ENCODE results near the gene TSPAN18.

Gene TSPAN18

DNA sequence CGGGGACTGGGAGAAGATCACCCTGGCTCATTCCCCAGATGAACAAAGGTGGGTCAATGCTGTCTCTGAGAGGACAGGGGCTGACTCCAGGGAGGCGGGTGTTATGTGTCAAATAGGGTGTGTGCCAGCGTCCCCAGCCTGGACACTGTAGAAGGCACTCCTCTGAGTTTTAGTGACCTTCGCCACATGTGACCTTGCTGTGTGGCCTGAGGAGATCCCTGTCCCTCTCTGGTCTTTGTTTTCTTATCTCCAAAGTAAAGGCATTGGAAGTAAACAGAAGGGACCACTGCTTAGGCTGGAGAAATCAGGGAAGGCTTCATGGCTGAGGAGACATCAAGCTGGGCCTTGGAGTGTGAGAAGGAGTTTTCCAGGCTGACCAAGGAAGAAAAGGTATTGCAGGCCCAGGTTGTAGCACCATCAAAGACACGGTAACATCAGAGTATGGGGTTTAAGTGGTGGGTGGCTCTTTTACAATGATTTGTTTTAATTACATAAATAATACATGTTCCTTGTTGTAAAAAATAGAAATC is 149.5 kb downstream of the TSPAN18 start:
- Histone ChIP-seq H3K4me3 (no peak overlapping the region), H3K27me3 (ENCODE audit: low read depth) (no peaks in the 10 kb centered on the region), H3K4me1 (no peaks in the 10 kb centered on the region; the same call in 1 of the 2 replicates), H3K9me3 (no peaks in the 10 kb centered on the region), H3K36me3 (replicated peaks) (no peaks in the 10 kb centered on the region)
- no peak for DNase-seq (ENCODE audit: low spot score in 2 of 2)
- in situ Hi-C loops (cut with MboI; ENCODE audit: low sequenced_read_pairs) = no loop called here

DNA sequence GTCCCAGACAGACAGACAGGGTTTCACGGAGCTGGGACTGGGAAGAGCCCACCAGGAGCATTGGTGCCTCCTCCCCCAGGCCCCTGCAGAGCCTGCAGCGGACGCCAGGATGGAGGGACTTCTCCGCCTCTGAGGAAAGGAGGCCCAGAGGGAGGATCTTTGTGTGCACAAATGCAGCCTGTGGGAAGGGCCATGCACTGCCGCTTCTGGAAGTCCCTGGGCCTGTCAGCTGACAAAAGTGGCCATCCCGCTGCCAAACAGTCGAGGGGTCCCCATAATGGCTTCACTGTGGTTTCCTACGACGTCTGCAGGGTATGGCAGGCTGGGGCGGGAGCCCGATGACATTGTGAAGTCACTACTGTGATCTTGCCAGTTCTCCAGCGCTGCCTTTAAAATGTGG is 150.1 kb downstream of the TSPAN18 start:
- Histone ChIP-seq H3K4me1 (no peaks in the 10 kb centered on the region; the same call in 1 of the 2 replicates), H3K4me3 (no peak overlapping the region), H3K9me3 (no peaks in the 10 kb centered on the region), H3K27me3 (ENCODE audit: low read depth) (no peaks in the 10 kb centered on the region), H3K36me3 (replicated peaks) (no peaks in the 10 kb centered on the region)
- in situ Hi-C loops (cut with MboI; ENCODE audit: low sequenced_read_pairs) = no loop called here
- DNase-seq (ENCODE audit: low spot score in 2 of 2) = no peak

DNA sequence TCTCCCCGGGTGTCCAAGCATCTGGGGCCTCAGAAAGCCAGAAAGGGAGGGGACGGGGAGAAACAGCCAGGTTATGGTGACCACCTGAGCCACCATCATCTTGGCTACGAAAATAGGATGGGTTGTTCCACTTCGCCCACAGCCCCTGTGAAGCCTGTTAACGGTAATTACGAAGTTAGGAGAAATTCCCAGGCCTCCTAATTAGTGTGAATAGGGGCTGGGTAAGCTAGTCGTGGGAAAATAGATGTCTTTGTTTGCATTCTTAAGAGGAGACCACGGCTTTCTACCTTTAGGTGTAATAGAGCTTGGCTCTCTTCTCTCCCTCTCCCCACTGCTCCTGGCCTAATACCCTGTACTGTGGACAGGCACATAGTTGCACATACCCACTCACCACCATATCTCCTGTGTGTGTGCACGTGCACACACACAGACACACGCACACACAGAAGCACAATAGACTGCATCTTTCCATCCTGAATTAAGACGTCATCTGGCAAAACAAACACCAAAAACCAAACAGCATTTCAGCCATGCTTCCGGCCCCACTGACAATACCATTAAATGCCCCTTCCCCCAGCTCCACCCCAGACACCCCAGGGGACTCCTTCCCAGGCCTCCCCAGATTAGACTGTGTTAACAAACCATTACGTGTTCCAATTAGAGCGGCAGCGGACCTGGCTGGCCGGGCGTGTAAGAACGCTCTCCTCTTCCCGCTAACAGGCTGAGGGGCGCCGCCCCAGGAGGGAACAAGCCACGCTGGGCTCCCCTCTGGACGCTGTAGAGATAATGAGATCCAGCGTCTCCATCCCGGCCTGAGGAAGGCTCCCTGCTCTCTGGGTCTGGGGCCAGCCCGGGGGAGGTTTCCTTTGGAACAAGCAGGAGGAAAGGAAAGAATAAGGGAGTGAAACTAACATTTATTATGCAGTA is 151.1 kb downstream of the TSPAN18 start:
- in situ Hi-C loops (cut with MboI; ENCODE audit: low sequenced_read_pairs) = no loop called here
- no peak for DNase-seq (ENCODE audit: low spot score in 2 of 2)
- H3K4me1 ChIP-seq = no peaks in the 10 kb centered on the region; the same call in 1 of the 2 replicates
- no peaks in the 10 kb centered on the region for H3K27me3 ChIP-seq (ENCODE audit: low read depth)
- H3K36me3 ChIP-seq (replicated peaks) = no peaks in the 10 kb centered on the region
- no peaks in the 10 kb centered on the region for H3K9me3 ChIP-seq
- no peak overlapping the region for H3K4me3 ChIP-seq

DNA sequence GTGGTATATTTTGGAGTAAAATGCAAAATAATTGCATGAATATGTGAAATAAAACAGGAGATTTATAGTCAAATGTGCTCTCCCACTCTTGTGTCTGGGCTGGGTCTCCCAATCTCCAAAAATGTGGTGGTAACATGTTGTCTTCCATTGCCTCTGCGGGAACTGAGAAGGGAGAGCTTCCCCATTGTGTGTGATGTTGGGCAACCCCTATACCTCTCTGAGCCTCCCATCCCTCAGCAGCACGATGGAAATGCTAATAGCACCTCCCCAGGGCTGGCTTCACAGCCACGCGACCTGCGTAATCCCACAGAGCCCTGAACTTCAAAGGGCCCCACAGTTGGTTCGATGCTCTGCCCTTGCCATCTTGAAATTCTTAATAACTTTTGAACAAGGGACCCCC is 151.9 kb downstream of the TSPAN18 start:
- H3K36me3 ChIP-seq (replicated peaks) = no peaks in the 10 kb centered on the region
- H3K27me3 ChIP-seq (ENCODE audit: low read depth) = no peaks in the 10 kb centered on the region
- no peak for DNase-seq (ENCODE audit: low spot score in 2 of 2)
- in situ Hi-C loops (cut with MboI; ENCODE audit: low sequenced_read_pairs) = no loop called here
- H3K4me1 ChIP-seq = no peaks in the 10 kb centered on the region; the same call in 1 of the 2 replicates
- no peaks in the 10 kb centered on the region for H3K9me3 ChIP-seq
- H3K4me3 ChIP-seq = no peak overlapping the region

DNA sequence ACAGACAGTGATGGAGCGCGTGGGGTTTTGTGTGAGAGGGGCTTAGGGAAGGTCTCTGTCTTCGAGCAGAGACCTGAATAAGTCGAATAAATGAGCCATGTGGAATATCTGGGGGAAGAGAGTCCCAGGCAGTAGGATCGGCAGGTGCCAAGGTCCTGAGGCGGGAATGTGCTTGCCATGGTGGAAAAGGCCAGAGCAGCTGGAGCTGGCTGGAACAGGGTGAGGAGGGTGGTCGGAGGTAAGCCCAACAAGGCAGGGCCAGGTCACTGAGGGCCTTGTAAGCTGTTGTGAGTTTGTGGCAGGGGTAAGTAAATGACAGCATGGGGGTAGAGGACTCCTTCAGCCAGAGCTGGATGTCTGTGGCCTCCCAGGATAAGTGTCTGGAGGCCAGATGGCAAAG is 152.7 kb downstream of the TSPAN18 start:
- no peaks in the 10 kb centered on the region; the same call in 1 of the 2 replicates for H3K4me1 ChIP-seq
- no peaks in the 10 kb centered on the region for H3K9me3 ChIP-seq
- in situ Hi-C loops (cut with MboI; ENCODE audit: low sequenced_read_pairs) = no loop called here
- no peaks in the 10 kb centered on the region for H3K36me3 ChIP-seq (replicated peaks)
- H3K4me3 ChIP-seq = no peak overlapping the region
- no peaks in the 10 kb centered on the region for H3K27me3 ChIP-seq (ENCODE audit: low read depth)
- no peak for DNase-seq (ENCODE audit: low spot score in 2 of 2)

DNA sequence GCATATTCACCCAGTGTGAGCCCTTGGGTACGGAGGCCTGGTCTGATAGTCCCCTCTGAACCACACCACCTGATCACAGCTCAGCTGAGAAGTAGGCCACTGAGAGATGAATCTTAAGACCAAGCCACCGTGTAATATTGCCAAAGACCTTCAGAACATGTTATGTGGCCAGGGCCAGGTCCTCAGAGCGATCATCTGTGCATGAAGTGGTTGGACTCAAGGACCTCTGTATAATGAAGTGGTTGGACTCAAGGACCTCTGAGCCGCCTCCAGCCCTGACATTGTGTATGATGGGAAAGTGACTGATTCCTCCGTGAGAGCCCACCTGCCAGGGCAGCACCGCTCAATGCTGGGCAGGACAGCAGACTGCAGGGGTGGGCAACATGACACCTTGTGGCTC is 153.7 kb downstream of the TSPAN18 start:
- in situ Hi-C loops (cut with MboI; ENCODE audit: low sequenced_read_pairs) = no loop called here
- Histone ChIP-seq H3K9me3 (no peaks in the 10 kb centered on the region), H3K4me3 (no peak overlapping the region), H3K36me3 (replicated peaks) (no peaks in the 10 kb centered on the region), H3K27me3 (ENCODE audit: low read depth) (no peaks in the 10 kb centered on the region), H3K4me1 (no peaks in the 10 kb centered on the region; the same call in 1 of the 2 replicates)
- DNase-seq (ENCODE audit: low spot score in 2 of 2) = no peak

DNA sequence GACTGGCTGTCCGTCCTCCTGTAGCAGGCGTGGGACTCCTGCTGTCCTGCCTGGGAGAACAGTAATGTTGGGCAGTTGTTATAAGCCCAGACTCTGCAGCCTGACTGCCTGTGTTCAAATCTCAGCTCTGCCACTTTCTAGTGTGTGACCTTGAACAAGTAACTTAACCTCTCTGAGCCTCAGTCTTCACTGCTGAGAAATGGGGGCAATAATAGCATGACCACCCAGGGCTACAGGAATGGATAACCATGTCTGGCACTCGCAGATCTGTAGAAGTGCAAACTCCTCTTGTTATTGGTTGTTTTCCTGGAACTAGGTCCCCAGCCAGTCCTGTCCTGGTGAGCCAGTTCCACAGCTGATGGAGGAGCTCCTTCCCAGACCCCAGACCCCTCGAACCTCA is 154.2 kb downstream of the TSPAN18 start:
- H3K4me1 ChIP-seq = no peaks in the 10 kb centered on the region; the same call in 1 of the 2 replicates
- no peaks in the 10 kb centered on the region for H3K36me3 ChIP-seq (replicated peaks)
- H3K9me3 ChIP-seq = no peaks in the 10 kb centered on the region
- no peaks in the 10 kb centered on the region for H3K27me3 ChIP-seq (ENCODE audit: low read depth)
- H3K4me3 ChIP-seq = no peak overlapping the region
- in situ Hi-C loops (cut with MboI; ENCODE audit: low sequenced_read_pairs) = no loop called here
- DNase-seq (ENCODE audit: low spot score in 2 of 2) = no peak

DNA sequence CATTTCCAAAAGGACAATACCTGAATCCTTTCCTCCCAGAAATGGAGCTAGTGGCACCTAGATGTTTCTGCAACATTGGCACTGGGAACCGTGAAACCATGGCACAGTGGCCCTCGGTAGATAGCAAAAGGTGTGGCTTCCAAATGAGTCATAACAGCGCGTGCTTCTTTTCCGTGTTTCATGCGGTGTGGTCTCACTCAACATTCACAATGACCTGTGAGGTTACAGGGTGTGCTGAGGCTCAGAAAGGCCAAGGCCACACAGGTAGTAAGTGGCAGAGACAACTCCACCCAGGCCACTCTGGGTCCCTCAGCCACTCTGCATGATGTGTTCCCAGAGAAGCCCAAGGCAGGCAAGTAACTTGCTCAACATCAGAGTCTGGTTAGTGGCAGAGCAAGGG is 156.5 kb downstream of the TSPAN18 start:
- Histone ChIP-seq H3K4me3 (no peak overlapping the region), H3K36me3 (replicated peaks) (no peaks in the 10 kb centered on the region), H3K4me1 (no peaks in the 10 kb centered on the region), H3K9me3 (no peaks in the 10 kb centered on the region), H3K27me3 (ENCODE audit: low read depth) (no peaks in the 10 kb centered on the region)
- in situ Hi-C loops (cut with MboI; ENCODE audit: low sequenced_read_pairs) = no loop called here
- no peak for DNase-seq (ENCODE audit: low spot score in 2 of 2)

DNA sequence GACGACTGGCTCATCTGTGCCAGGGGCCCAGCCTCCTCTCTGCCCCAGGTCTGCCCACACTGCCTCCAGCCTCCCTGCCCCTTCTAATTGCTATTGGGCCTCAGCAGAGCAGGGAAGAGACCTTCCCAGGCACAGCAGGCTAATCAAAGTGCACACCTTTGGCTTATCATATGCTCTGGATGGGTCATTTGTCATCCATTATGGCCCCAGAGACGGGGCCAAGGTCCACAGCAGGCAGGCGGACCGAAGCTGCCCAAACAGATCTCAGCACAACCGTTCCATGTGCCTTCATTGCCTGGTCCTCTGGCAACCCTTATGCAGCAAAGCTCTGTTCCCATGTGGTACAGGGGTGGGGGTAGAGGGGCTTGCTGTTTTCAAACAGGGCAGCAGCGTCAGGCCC is 157.3 kb downstream of the TSPAN18 start:
- H3K4me3 ChIP-seq = no peak overlapping the region
- H3K36me3 ChIP-seq (replicated peaks) = no peaks in the 10 kb centered on the region
- no peaks in the 10 kb centered on the region for H3K4me1 ChIP-seq
- H3K9me3 ChIP-seq = no peaks in the 10 kb centered on the region
- no peaks in the 10 kb centered on the region for H3K27me3 ChIP-seq (ENCODE audit: low read depth)
- DNase-seq (ENCODE audit: low spot score in 2 of 2) = no peak
- in situ Hi-C loops (cut with MboI; ENCODE audit: low sequenced_read_pairs) = no loop called here

DNA sequence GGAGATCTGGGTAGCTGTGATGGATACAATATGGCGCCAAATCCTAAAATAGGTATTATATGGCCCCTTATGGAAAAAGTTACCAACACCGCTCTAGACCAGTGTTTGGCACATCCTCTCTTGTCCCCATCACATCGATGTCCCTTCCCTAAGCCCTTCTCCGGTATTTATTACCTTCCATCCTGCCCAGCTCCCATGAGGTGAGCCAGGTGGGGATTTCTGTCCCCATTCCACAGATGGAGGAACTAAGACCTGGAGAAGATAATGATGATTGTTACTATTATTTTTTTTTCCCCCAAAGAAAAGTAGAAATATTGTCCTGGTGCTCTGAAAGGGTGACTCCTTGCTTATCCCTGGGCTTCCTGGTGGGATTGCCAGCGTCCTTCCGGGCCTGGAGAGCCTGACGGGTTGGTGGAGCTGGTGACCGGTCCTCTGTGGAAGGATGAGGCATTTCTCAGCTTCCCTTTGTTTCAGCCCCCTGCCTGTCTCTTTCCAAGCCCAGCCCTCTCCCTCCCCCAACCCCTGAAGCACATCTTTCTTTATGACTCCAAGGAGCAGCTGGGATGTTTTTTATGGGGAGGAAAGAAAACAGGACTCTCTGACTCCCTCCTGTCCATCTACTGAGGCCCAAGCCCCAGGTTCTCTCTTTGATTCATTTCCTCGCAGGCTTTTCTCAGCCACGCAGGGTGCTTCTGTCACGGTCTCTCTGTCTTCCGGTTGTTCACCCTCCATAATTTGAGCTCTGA is 158.5 kb downstream of the TSPAN18 start:
- Histone ChIP-seq H3K4me3 (no peak overlapping the region), H3K4me1 (no peaks in the 10 kb centered on the region), H3K36me3 (replicated peaks) (no peaks in the 10 kb centered on the region), H3K9me3 (no peaks in the 10 kb centered on the region), H3K27me3 (ENCODE audit: low read depth) (no peaks in the 10 kb centered on the region)
- no peak for DNase-seq (ENCODE audit: low spot score in 2 of 2)
- in situ Hi-C loops (cut with MboI; ENCODE audit: low sequenced_read_pairs) = no loop called here

DNA sequence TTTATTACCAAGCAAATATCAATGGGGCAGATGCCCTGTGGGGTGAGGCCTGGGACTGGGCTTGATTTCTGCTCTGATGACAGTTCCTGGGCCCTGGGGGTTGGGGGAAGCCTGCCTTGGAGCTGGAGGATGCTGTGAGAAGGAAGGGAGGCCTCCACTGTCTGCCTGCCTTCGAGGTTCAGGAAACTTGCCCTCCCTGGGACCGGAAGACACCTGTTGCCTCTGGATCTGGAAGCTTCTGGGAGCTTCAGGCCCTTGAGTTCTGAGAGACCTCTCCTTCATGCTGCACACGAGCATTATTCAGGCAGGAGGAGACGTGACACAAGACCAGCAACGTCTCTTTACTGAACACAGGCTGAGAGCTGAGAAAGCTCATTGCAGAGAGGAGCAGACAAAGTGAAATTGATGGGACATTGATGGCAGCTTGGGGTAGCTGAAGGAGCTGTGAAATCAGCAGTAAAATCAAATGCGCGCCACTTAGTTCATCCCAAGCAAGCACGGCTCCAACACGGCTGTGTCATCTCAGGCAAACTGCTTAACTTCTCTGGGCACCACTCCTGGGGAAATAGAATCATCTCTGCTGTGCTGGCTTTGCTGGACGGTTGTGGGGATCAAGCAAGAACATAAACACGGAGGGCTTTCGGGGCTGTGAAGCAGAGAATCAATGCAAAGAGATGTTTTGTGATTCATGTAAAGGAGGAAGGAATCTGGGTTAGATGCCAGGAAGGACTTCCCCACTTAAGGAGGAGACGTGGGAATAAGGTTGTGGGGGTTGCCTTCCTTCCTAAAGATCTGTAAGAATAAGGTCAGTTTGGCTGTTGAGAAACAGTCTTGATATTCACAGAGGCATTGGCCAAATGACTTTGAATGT is 159.4 kb downstream of the TSPAN18 start:
- Histone ChIP-seq H3K27me3 (ENCODE audit: low read depth) (no peaks in the 10 kb centered on the region), H3K36me3 (replicated peaks) (no peaks in the 10 kb centered on the region), H3K9me3 (no peaks in the 10 kb centered on the region), H3K4me3 (no peak overlapping the region), H3K4me1 (no peaks in the 10 kb centered on the region)
- no peak for DNase-seq (ENCODE audit: low spot score in 2 of 2)
- in situ Hi-C loops (cut with MboI; ENCODE audit: low sequenced_read_pairs) = no loop called here

DNA sequence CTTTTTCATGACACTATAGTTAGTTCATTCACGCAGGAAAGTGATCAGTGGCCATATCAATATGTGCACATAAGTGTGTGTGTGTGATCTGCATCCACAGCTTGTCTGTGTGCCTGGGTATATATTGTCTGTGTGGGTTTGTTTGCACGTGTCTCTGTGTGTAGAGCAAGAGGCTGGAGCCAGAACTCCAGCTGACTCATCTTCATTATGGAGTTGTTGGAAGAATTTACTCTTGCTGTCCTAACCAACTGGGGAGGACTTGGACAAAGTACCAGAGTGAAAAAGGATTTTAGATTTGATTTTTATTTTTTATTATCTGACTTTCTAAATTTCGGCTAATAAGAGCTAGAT is 160.0 kb downstream of the TSPAN18 start:
- H3K4me1 ChIP-seq = no peaks in the 10 kb centered on the region
- in situ Hi-C loops (cut with MboI; ENCODE audit: low sequenced_read_pairs) = no loop called here
- H3K27me3 ChIP-seq (ENCODE audit: low read depth) = no peaks in the 10 kb centered on the region
- DNase-seq (ENCODE audit: low spot score in 2 of 2) = no peak
- H3K9me3 ChIP-seq = no peaks in the 10 kb centered on the region
- no peaks in the 10 kb centered on the region for H3K36me3 ChIP-seq (replicated peaks)
- no peak overlapping the region for H3K4me3 ChIP-seq

DNA sequence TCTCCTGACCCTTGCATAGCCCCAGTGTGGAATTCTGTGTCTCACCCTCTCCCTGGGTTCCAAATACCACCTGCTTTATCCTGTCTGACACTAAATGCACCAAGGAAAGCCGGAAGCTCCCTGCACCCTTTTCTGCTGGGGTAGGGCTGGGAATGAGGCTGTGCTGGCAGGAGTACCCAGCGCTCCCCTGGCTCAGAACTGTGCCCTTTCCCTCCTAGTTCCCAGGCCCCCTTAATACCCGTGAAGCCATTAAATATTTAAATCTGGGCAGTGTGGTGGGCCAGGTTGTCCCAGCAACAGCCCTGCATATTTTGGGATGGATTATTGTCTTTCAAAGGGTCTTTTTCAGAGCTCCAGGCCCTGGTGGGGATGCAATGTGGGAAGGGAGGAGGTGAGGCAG is 160.9 kb downstream of the TSPAN18 start:
- Histone ChIP-seq H3K9me3 (no peaks in the 10 kb centered on the region), H3K4me1 (no peaks in the 10 kb centered on the region), H3K27me3 (ENCODE audit: low read depth) (no peaks in the 10 kb centered on the region), H3K4me3 (no peak overlapping the region), H3K36me3 (replicated peaks) (no peaks in the 10 kb centered on the region)
- in situ Hi-C loops (cut with MboI; ENCODE audit: low sequenced_read_pairs) = no loop called here
- DNase-seq (ENCODE audit: low spot score in 2 of 2) = no peak
